ENCODE measurements around the gene ARL4A. TPM values are rescaled to one million over a fixed set of nuclear protein-coding genes. Genes with fewer than 3 reads are reported as not detected.
A peak's percentile ranks its signal among the peaks of the same experiment; 100 is the strongest.

ARL4A gene
- total and polyA plus RNA-seq, 9 of the 15 experiments (the other 6 are each of a cell fraction or from before 2014, with no cell fraction given): 118 to 688 (median 172) TPM

DNA sequence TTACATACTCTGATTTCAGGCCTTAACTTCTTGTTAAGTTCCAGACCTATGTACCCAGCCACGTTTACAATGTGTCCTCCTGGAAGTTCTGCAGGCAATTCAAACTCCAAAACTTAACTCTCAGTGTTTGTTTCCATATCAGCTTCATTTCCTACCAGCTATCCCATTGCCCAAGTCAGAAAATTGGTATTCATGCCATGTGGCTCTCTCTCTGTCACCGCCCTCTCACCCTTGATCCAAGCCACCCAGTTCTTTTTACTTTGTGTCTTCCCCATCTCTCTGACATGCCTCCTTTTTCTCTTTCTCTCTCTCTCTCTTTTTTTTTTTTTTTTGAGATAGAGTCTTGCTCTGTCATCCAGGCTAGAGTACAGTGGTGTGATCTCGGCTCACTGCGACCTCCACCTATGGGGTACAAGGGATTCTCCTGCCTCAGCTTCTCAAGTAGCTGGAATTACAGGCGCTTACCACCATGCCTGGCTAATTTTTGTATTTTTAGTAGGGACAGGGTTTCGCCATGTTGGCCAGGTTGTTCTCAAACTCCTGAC lies 33.9 kb downstream of the ARL4A start (continued):
- TF ChIP-seq DMBX1 (CRISPR knock-in tag; IDR thresholded peaks at IDR 0.05; ENCODE audit: borderline replicate concordance) (0 out of 2 replicates have a peak, but pooled peaks have one; percentile 68), SMAD4 (CRISPR knock-in tag; conservative IDR thresholded peaks at IDR 0.05) (peak; percentile 59), NFRKB (IDR thresholded peaks at IDR 0.05; ENCODE audit: low read depth) (0 out of 2 replicates have a peak, but pooled peaks have one; percentile 55), BRD4 (IDR thresholded peaks at IDR 0.05) (no peak), DPF2 (IDR thresholded peaks at IDR 0.05) (no peak), ZNF384 (IDR thresholded peaks at IDR 0.05; ENCODE audit: low read depth, low read length) (peak; percentile 73), SAP30 (IDR thresholded peaks at IDR 0.05; ENCODE audit: borderline replicate concordance, insufficient read depth, low read depth, low read length, poor library complexity, severe bottlenecking) (no peak), ARID1B (IDR thresholded peaks at IDR 0.05) (no peak), TEAD1 (CRISPR knock-in tag; IDR thresholded peaks at IDR 0.05) (0 out of 4 replicates have a peak, but pooled peaks of 1 of the 2 experiments have one; percentile 13), BRCA1 (IDR thresholded peaks at IDR 0.05) (no peak), BRCA1 (CRISPR knock-in tag; IDR thresholded peaks at IDR 0.05) (no peak), FOXJ2 (tag; IDR thresholded peaks at IDR 0.05) (peak; percentile 33; the same call in 1 of the 2 replicates), SRF (CRISPR knock-in tag; IDR thresholded peaks at IDR 0.05) (no peak), ZKSCAN8 (CRISPR knock-in tag; IDR thresholded peaks at IDR 0.05) (0 out of 2 replicates have a peak, but pooled peaks have one; percentile 8), KLF1 (tag; IDR thresholded peaks at IDR 0.05) (no peak), MED1 (CRISPR knock-in tag; IDR thresholded peaks at IDR 0.05; ENCODE audit: borderline replicate concordance) (no peak), NR4A1 (CRISPR knock-in tag; IDR thresholded peaks at IDR 0.05) (no peak), NR4A1 (tag; IDR thresholded peaks at IDR 0.05) (0 out of 2 replicates have a peak, but pooled peaks have one; percentile 30), C11orf30 (IDR thresholded peaks at IDR 0.05; ENCODE audit: low read depth) (no peak), ETV6 (IDR thresholded peaks at IDR 0.05; ENCODE audit: borderline replicate concordance in 1 of 2, low read depth in 2 of 2, low read length in 1 of 2) (no peak), ETV6 (CRISPR knock-in tag; IDR thresholded peaks at IDR 0.05; ENCODE audit: borderline replicate concordance) (no peak)
- TF ChIP-seq, protein P1, sequence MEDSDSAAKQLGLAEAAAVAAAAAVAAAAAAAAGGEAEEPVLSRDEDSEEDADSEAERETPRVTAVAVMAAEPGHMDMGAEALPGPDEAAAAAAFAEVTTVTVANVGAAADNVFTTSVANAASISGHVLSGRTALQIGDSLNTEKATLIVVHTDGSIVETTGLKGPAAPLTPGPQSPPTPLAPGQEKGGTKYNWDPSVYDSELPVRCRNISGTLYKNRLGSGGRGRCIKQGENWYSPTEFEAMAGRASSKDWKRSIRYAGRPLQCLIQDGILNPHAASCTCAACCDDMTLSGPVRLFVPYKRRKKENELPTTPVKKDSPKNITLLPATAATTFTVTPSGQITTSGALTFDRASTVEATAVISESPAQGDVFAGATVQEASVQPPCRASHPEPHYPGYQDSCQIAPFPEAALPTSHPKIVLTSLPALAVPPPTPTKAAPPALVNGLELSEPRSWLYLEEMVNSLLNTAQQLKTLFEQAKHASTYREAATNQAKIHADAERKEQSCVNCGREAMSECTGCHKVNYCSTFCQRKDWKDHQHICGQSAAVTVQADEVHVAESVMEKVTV (CRISPR knock-in tag; IDR thresholded peaks at IDR 0.05): no peak
- TF ChIP-seq, protein P2, sequence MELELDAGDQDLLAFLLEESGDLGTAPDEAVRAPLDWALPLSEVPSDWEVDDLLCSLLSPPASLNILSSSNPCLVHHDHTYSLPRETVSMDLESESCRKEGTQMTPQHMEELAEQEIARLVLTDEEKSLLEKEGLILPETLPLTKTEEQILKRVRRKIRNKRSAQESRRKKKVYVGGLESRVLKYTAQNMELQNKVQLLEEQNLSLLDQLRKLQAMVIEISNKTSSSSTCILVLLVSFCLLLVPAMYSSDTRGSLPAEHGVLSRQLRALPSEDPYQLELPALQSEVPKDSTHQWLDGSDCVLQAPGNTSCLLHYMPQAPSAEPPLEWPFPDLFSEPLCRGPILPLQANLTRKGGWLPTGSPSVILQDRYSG (tag; conservative IDR thresholded peaks at IDR 0.05; ENCODE audit: low read depth): peak; percentile 72
- TF ChIP-seq, protein P3, sequence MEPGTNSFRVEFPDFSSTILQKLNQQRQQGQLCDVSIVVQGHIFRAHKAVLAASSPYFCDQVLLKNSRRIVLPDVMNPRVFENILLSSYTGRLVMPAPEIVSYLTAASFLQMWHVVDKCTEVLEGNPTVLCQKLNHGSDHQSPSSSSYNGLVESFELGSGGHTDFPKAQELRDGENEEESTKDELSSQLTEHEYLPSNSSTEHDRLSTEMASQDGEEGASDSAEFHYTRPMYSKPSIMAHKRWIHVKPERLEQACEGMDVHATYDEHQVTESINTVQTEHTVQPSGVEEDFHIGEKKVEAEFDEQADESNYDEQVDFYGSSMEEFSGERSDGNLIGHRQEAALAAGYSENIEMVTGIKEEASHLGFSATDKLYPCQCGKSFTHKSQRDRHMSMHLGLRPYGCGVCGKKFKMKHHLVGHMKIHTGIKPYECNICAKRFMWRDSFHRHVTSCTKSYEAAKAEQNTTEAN (CRISPR knock-in tag; IDR thresholded peaks at IDR 0.05): no peak
- TF ChIP-seq, protein P4, sequence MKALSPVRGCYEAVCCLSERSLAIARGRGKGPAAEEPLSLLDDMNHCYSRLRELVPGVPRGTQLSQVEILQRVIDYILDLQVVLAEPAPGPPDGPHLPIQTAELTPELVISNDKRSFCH (CRISPR knock-in tag; IDR thresholded peaks at IDR 0.05): no peak
- TF ChIP-seq, protein P4 (tag; IDR thresholded peaks at IDR 0.05): peak; percentile 41; the same call in 1 of the 2 replicates
